GM21447 (cell line): ENCODE data around the gene UGCG.
A peak's percentile ranks its signal among the peaks of the same experiment; 100 is the strongest.

ENCODE experiments used
- ATAC-seq: cut with Tn5 transposase; IDR thresholded peaks from one replicate; pipeline ENCODE4 v1.9.1; 2021; ENCODE audit not compliant: unreplicated experiment

Gene UGCG

GRCh38 chr9:111979561-111979960 is 82.9 kb downstream of the UGCG start:
- no peak for ATAC-seq

- ATAC-seq: no peak
Observed at GRCh38 chr9:111980398-111980797, 83.8 kb downstream of the UGCG start.

- peak; percentile 65 for ATAC-seq
Observed at GRCh38 chr9:111983484-111983908, 86.9 kb downstream of the UGCG start.

GRCh38 chr9:111984086-111984802 is 87.6 kb downstream of the UGCG start:
- no peak for ATAC-seq
